Heart right ventricle (tissue), 16 donors: ENCODE data around the gene HELZ. TPM values are rescaled to one million over a fixed set of nuclear protein-coding genes. Genes with fewer than 3 reads are reported as not detected.

ENCODE experiments used
- ATAC-seq, 8 donors: fragments of 200-7000 bp; cut with Tn5 transposase; one replicate each; pipeline ENCODE4 v1.9.1; 2020; ENCODE audit warnings: mild to moderate bottlenecking in 8 of 8, moderate library complexity in 8 of 8, moderate number of reproducible peaks in 1 of 8
- DNase-seq, 2 donors: peaks; one replicate each; pipeline ENCODE4 v3.0.0-alpha.2; 2020
- H3K27ac ChIP-seq, 10 donors: fragments of 200-600 bp; sonication (generic) in 2 of 10; one replicate each; pipeline versions ENCODE4 v1.5.0 to v1.8.0; 2020 to 2022; ENCODE audit warnings: mild to moderate bottlenecking in 3 of 10
- H3K27me3 ChIP-seq, 7 donors: fragments of 200-600 bp; one replicate each; pipeline ENCODE4 v1.8.0; 2021 to 2022; ENCODE audit warnings: mild to moderate bottlenecking in 2 of 7
- H3K36me3 ChIP-seq, 9 donors: fragments of 200-600 bp; sonication (generic) in 1 of 9; one replicate each; pipeline versions ENCODE4 v1.5.0 to v1.8.0; 2020 to 2022; ENCODE audit warnings: mild to moderate bottlenecking in 2 of 9
- H3K4me1 ChIP-seq, 9 donors: fragments of 200-600 bp; sonication (generic) in 1 of 9; one replicate each; pipeline versions ENCODE4 v1.5.0 to v1.8.0; 2020 to 2022; ENCODE audit warnings: mild to moderate bottlenecking in 4 of 9
- H3K4me3 ChIP-seq, 10 donors: fragments of 200-600 bp; sonication (generic) in 2 of 10; one replicate each; pipeline versions ENCODE4 v1.5.0 to v1.8.0; 2020 to 2022; ENCODE audit warnings: mild to moderate bottlenecking in 7 of 10, moderate library complexity in 2 of 10
- H3K9me3 ChIP-seq, 11 donors: fragments of 200-600 bp in 10 of 11; sonication (generic) in 2 of 11; one replicate each; pipeline versions ENCODE4 v1.5.0 to v1.8.0; 2013 to 2022; ENCODE audit warnings: mild to moderate bottlenecking in 2 of 11, control low read depth in 1 of 11, moderate library complexity in 1 of 11
- CTCF ChIP-seq, 9 donors: fragments of 200-600 bp; sonication (generic) in 2 of 9; IDR thresholded peaks; one replicate each; pipeline versions ENCODE4 v1.5.0 to v1.8.0; 2021 to 2022; ENCODE audit warnings: antibody characterized with exemption in 9 of 9, mild to moderate bottlenecking in 5 of 9, moderate library complexity in 1 of 9
- WGBS, 2 donors: extraction: QIAGEN DNeasy Blood & Tissue Kit; methylation state at CpG; one replicate each; pipeline ENCODE4 v1.1.7; 2013; ENCODE audit warnings: inconsistent platforms in 1 of 2; 5-methylcytosine and 5-hydroxymethylcytosine counted together
- intact Hi-C, 10 donors: fragments of 100-400 bp; cut with DNase I; formaldehyde crosslinking; loops; one replicate each; pipeline versions ENCODE4 v1.11.1 to v1.14.2; 2022
- polyA plus RNA-seq, 2 donors: library from polyadenylated mRNA; stranded (reverse); fragments of 200-250 nt; gene quantifications; one replicate each; pipeline ENCODE4 v1.2.3, GENCODE V29; 2013
- total RNA-seq, 10 donors: library from RNA; stranded (reverse); fragmentation: NEBNext Ultra II Directional in 3 of 10; extraction: Animal tissue kit (Norgen Biotek cat#: 25700) in 3 of 10; gene quantifications; one replicate each; pipeline versions ENCODE4 v1.2.1 to v1.2.4, GENCODE V29; 2021 to 2023
- donor health status: Arrhythmogenic right ventricular cardiomyopathy.
- donor health status: ischemic (EF 13 %, LVEDD 7.1; RV severe dilation, severe dysfunction).
- donor health status: healthy with polysubstance abuse.
- donor health status: DM: no; HTN: yes; CAD: no.
- donor health status: DM: no; HTN: no; CAD: no.
- donor health status: ischemic (EF 25% LVEDD 6.9; RV normal size, moderate dysfunction).
- donor health status: ischemic (EF 25% LVEDD 5.7; RV mildly dilated, moderate dysfunction).
- donor health status: healthy.
- donor health status: DM: yes; HTN: yes; CAD: no.
- donor health status: Ischemic cardiomyopathy.
- donor health status: ischemic (EF 35%, LVEDD 5.7; RV mildly dilated, moderate dysfunction).
- donor health status: nonischemic (EF 11% LVEDD 7.7; RV severe dilation, severe dysfunction).
- donor health status: DM: yes; HTN: yes; CAD: no.
- donor health status: PGD.
- donor health status: ischemic (EF 29% LVEDD 5.4; RV normal size, mild dysfunction).
- donor health status: nonischemic (EF 23%, LVEDD 6.1; RV moderate dilation, normal function).

Gene HELZ
- total and polyA plus RNA-seq, 12 donors: 2.4 to 50.3 (median 40.6) TPM

- Histone ChIP-seq H3K4me1 (peaks cover 0 to 32% (median 9%) of the 10 kb centered on the region in 9 donors), H3K36me3 (peaks cover 0 to 42% (median 14%) of the 10 kb centered on the region in 9 donors), H3K4me3 (no peak overlapping the region), H3K27ac (no peak overlapping the region), H3K9me3 (no peaks in the 10 kb centered on the region), H3K27me3 (no peaks in the 10 kb centered on the region)
- DNase-seq (no peak), ATAC-seq (peak in 1 of 8 donors; percentile 20)
- intact Hi-C loops: loop anchor here in 1 of 10 donors (10.0 kb wide), 1 partner anchor 84 kb away; no protein-coding TSS in a partner anchor
- 61 to 77% methylated on average over 2 of the region's 2 CpGs for WGBS, 2 donors
- no peak for TF ChIP-seq CTCF (IDR thresholded peaks at IDR 0.05)
These were observed 34.1 kb downstream of the HELZ start for GRCh38 chr17:67210915-67211314.

- WGBS, 2 donors: 61 to 62% methylated on average over 4 of the region's 4 CpGs
- Histone ChIP-seq H3K4me3 (no peak overlapping the region), H3K36me3 (peaks cover 0 to 23% (median under 1%) of the 10 kb centered on the region in 9 donors), H3K4me1 (peaks cover 0 to 24% (median 9%) of the 10 kb centered on the region in 9 donors), H3K9me3 (no peaks in the 10 kb centered on the region), H3K27me3 (no peaks in the 10 kb centered on the region), H3K27ac (no peak overlapping the region)
- DNase-seq: no peak
- no peak for ATAC-seq
- intact Hi-C loops: no loop called here
- TF ChIP-seq CTCF (IDR thresholded peaks at IDR 0.05): no peak
These were observed 36.8 kb downstream of the HELZ start for GRCh38 chr17:67208232-67208631.

- TF ChIP-seq CTCF (IDR thresholded peaks at IDR 0.05): no peak
- intact Hi-C loops: no loop called here
These were observed 41.2 kb downstream of the HELZ start for GRCh38 chr17:67203818-67204217.

GRCh38 chr17:67202503-67202902 lies 42.5 kb downstream of the HELZ start:
- intact Hi-C loops: no loop called here
- 94 to 95% methylated on average over 1 of the region's 1 CpG for WGBS, 2 donors
- ATAC-seq (no peak), DNase-seq (no peak)
- Histone ChIP-seq H3K9me3 (no peaks in the 10 kb centered on the region), H3K27me3 (no peaks in the 10 kb centered on the region), H3K27ac (no peak overlapping the region), H3K4me3 (no peak overlapping the region), H3K4me1 (no peaks in the 10 kb centered on the region), H3K36me3 (peaks cover 0 to 59% (median 20%) of the 10 kb centered on the region in 9 donors)
- TF ChIP-seq CTCF (IDR thresholded peaks at IDR 0.05): no peak

More at GRCh38 chr17:67203818-67204217, 41.2 kb downstream of the HELZ start:
- Histone ChIP-seq H3K4me3 (no peak overlapping the region), H3K4me1 (peaks cover 0 to 12% (median 5%) of the 10 kb centered on the region in 9 donors), H3K27ac (no peak overlapping the region), H3K27me3 (no peaks in the 10 kb centered on the region), H3K36me3 (peaks cover 0 to 46% (median 20%) of the 10 kb centered on the region in 9 donors), H3K9me3 (no peaks in the 10 kb centered on the region)
- DNase-seq: no peak
- ATAC-seq: no peak
